Activated CD4-positive, alpha-beta T cell treated with anti-CD3 and anti-CD28 coated beads, Interleukin-2, amount 10 ng/mL, durations not matched to agents 24 days and 14 days (primary cell): ENCODE results near the gene CEP162. TPM values are rescaled to one million over a fixed set of nuclear protein-coding genes. Genes with fewer than 3 reads are reported as not detected.
"Not testable (repeated sequence)": the region's sequence is repeated elsewhere in the genome, so short reads cannot be mapped to it uniquely, and the experiment has no call there.

Experiments used
- DNase-seq: peaks from one replicate; pipeline ENCODE4 v3.0.0; 2022
- H3K27ac Mint-ChIP-seq: one replicate; pipeline ENCODE4 v1.8.0; 2022; ENCODE audit warnings: mild to moderate bottlenecking, mixed read lengths
- H3K27me3 Mint-ChIP-seq: one replicate; pipeline ENCODE4 v1.8.0; 2022; ENCODE audit warnings: mixed read lengths
- H3K36me3 Mint-ChIP-seq: one replicate; pipeline ENCODE4 v1.8.0; 2022; ENCODE audit warnings: low read depth, mild to moderate bottlenecking, mixed read lengths
- H3K4me1 Mint-ChIP-seq: one replicate; pipeline ENCODE4 v1.8.0; 2021; ENCODE audit warnings: mixed read lengths
- H3K4me3 Mint-ChIP-seq: one replicate; pipeline ENCODE4 v1.8.0; 2022; ENCODE audit warnings: mild to moderate bottlenecking, moderate library complexity, mixed read lengths
- H3K9me3 Mint-ChIP-seq: one replicate; pipeline ENCODE4 v1.8.0; 2021; ENCODE audit warnings: mixed read lengths
- intact Hi-C: fragments of 100-400 bp; cut with micrococcal nuclease; formaldehyde crosslinking; loops from one replicate; pipeline ENCODE4 v1.15.1; 2023
- total RNA-seq: library from RNA; stranded (reverse); gene quantifications from 2 replicates; pipeline ENCODE4 v1.2.3, GENCODE V29; 2022

CEP162 gene
- total RNA-seq, 1 donor from 2014 or later = 4.0 TPM

GRCh38 chr6:84114933-84115594 lies 112.4 kb downstream of the CEP162 start:
- H3K4me3 Mint-ChIP-seq, H3K27ac Mint-ChIP-seq, H3K27me3 Mint-ChIP-seq, H3K4me1 Mint-ChIP-seq, H3K9me3 Mint-ChIP-seq, intact Hi-C loops, H3K36me3 Mint-ChIP-seq, DNase-seq: not testable (repeated sequence)

GRCh38 chr6:84111351-84111750 lies 116.1 kb downstream of the CEP162 start:
- intact Hi-C loops = not testable (repeated sequence)

GRCh38 chr6:84107495-84107894 lies 119.9 kb downstream of the CEP162 start:
- no peak overlapping the region for H3K4me3 Mint-ChIP-seq
- no peaks in the 10 kb centered on the region for H3K36me3 Mint-ChIP-seq
- intact Hi-C loops = no loop called here
- H3K4me1 Mint-ChIP-seq = no peaks in the 10 kb centered on the region
- H3K27me3 Mint-ChIP-seq = no peaks in the 10 kb centered on the region
- no peak for DNase-seq
- H3K27ac Mint-ChIP-seq = no peak overlapping the region
- H3K9me3 Mint-ChIP-seq = peaks cover 4% of the 10 kb centered on the region

More at GRCh38 chr6:84111351-84111750, 116.1 kb downstream of the CEP162 start:
- H3K27me3 Mint-ChIP-seq, DNase-seq, H3K36me3 Mint-ChIP-seq, H3K4me3 Mint-ChIP-seq, H3K9me3 Mint-ChIP-seq, H3K27ac Mint-ChIP-seq, H3K4me1 Mint-ChIP-seq: not testable (repeated sequence)

- DNase-seq, H3K4me3 Mint-ChIP-seq, H3K4me1 Mint-ChIP-seq, H3K36me3 Mint-ChIP-seq, H3K9me3 Mint-ChIP-seq, H3K27me3 Mint-ChIP-seq, H3K27ac Mint-ChIP-seq, intact Hi-C loops: not testable (repeated sequence)
Observed at GRCh38 chr6:84105215-84105924, 122.1 kb downstream of the CEP162 start.

GRCh38 chr6:84103029-84103428 lies 124.4 kb downstream of the CEP162 start:
- H3K27ac Mint-ChIP-seq = no peak overlapping the region
- no peak for DNase-seq
- H3K4me3 Mint-ChIP-seq = no peak overlapping the region
- no peaks in the 10 kb centered on the region for H3K36me3 Mint-ChIP-seq
- H3K27me3 Mint-ChIP-seq = no peaks in the 10 kb centered on the region
- intact Hi-C loops = no loop called here
- peaks cover 4% of the 10 kb centered on the region for H3K9me3 Mint-ChIP-seq
- no peaks in the 10 kb centered on the region for H3K4me1 Mint-ChIP-seq

- H3K36me3 Mint-ChIP-seq = no peaks in the 10 kb centered on the region
- no peaks in the 10 kb centered on the region for H3K9me3 Mint-ChIP-seq
- H3K4me3 Mint-ChIP-seq = no peak overlapping the region
- no peak for DNase-seq
- intact Hi-C loops = no loop called here
- H3K4me1 Mint-ChIP-seq = no peaks in the 10 kb centered on the region
- H3K27me3 Mint-ChIP-seq = no peaks in the 10 kb centered on the region
- H3K27ac Mint-ChIP-seq = no peak overlapping the region
Observed at GRCh38 chr6:84095156-84095555, 132.3 kb downstream of the CEP162 start.

GRCh38 chr6:84093441-84094435 lies 133.7 kb downstream of the CEP162 start:
- H3K27me3 Mint-ChIP-seq = no peaks in the 10 kb centered on the region
- no peak overlapping the region for H3K27ac Mint-ChIP-seq
- intact Hi-C loops = no loop called here
- H3K4me1 Mint-ChIP-seq = no peaks in the 10 kb centered on the region
- no peak for DNase-seq
- H3K9me3 Mint-ChIP-seq = no peaks in the 10 kb centered on the region
- H3K4me3 Mint-ChIP-seq = no peak overlapping the region
- no peaks in the 10 kb centered on the region for H3K36me3 Mint-ChIP-seq

GRCh38 chr6:84089552-84089951 lies 137.9 kb downstream of the CEP162 start:
- DNase-seq = no peak
- no peak overlapping the region for H3K27ac Mint-ChIP-seq
- H3K4me3 Mint-ChIP-seq = no peak overlapping the region
- H3K4me1 Mint-ChIP-seq = no peaks in the 10 kb centered on the region
- intact Hi-C loops = no loop called here
- no peaks in the 10 kb centered on the region for H3K9me3 Mint-ChIP-seq
- no peaks in the 10 kb centered on the region for H3K36me3 Mint-ChIP-seq
- H3K27me3 Mint-ChIP-seq = no peaks in the 10 kb centered on the region

- Mint-ChIP-seq H3K4me3 (no peak overlapping the region), H3K27ac (no peak overlapping the region), H3K27me3 (no peaks in the 10 kb centered on the region), H3K4me1 (no peaks in the 10 kb centered on the region), H3K9me3 (no peaks in the 10 kb centered on the region), H3K36me3 (no peaks in the 10 kb centered on the region)
- DNase-seq = no peak
- intact Hi-C loops = no loop called here
Observed at GRCh38 chr6:84089081-84089480, 138.4 kb downstream of the CEP162 start.

- no peaks in the 10 kb centered on the region for H3K4me1 Mint-ChIP-seq
- no peak overlapping the region for H3K4me3 Mint-ChIP-seq
- no peak for DNase-seq
- no peaks in the 10 kb centered on the region for H3K9me3 Mint-ChIP-seq
- H3K27ac Mint-ChIP-seq = no peak overlapping the region
- H3K27me3 Mint-ChIP-seq = peaks cover 3% of the 10 kb centered on the region
- intact Hi-C loops = no loop called here
- H3K36me3 Mint-ChIP-seq = no peaks in the 10 kb centered on the region
Observed at GRCh38 chr6:84086545-84087429, 140.7 kb downstream of the CEP162 start.

- no peak for DNase-seq
- intact Hi-C loops = no loop called here
- H3K27ac Mint-ChIP-seq = no peak overlapping the region
- H3K9me3 Mint-ChIP-seq = no peaks in the 10 kb centered on the region
- peaks cover 3% of the 10 kb centered on the region for H3K27me3 Mint-ChIP-seq
- no peaks in the 10 kb centered on the region for H3K4me1 Mint-ChIP-seq
- no peaks in the 10 kb centered on the region for H3K36me3 Mint-ChIP-seq
- H3K4me3 Mint-ChIP-seq = no peak overlapping the region
Observed at GRCh38 chr6:84086056-84086455, 141.4 kb downstream of the CEP162 start.

GRCh38 chr6:84084705-84085104 lies 142.7 kb downstream of the CEP162 start:
- H3K4me3 Mint-ChIP-seq, DNase-seq, H3K4me1 Mint-ChIP-seq, H3K9me3 Mint-ChIP-seq, H3K27me3 Mint-ChIP-seq, intact Hi-C loops, H3K27ac Mint-ChIP-seq, H3K36me3 Mint-ChIP-seq: not testable (repeated sequence)

- Mint-ChIP-seq H3K27me3 (peaks cover 3% of the 10 kb centered on the region), H3K27ac (no peak overlapping the region), H3K4me3 (no peak overlapping the region), H3K9me3 (no peaks in the 10 kb centered on the region), H3K36me3 (no peaks in the 10 kb centered on the region), H3K4me1 (no peaks in the 10 kb centered on the region)
- no peak for DNase-seq
- intact Hi-C loops = no loop called here
Observed at GRCh38 chr6:84082689-84083265, 144.7 kb downstream of the CEP162 start.
